ENCODE measurements around the gene BECN2.

Gene BECN2, protein sequence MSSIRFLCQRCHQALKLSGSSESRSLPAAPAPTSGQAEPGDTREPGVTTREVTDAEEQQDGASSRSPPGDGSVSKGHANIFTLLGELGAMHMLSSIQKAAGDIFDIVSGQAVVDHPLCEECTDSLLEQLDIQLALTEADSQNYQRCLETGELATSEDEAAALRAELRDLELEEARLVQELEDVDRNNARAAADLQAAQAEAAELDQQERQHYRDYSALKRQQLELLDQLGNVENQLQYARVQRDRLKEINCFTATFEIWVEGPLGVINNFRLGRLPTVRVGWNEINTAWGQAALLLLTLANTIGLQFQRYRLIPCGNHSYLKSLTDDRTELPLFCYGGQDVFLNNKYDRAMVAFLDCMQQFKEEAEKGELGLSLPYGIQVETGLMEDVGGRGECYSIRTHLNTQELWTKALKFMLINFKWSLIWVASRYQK

DNA sequence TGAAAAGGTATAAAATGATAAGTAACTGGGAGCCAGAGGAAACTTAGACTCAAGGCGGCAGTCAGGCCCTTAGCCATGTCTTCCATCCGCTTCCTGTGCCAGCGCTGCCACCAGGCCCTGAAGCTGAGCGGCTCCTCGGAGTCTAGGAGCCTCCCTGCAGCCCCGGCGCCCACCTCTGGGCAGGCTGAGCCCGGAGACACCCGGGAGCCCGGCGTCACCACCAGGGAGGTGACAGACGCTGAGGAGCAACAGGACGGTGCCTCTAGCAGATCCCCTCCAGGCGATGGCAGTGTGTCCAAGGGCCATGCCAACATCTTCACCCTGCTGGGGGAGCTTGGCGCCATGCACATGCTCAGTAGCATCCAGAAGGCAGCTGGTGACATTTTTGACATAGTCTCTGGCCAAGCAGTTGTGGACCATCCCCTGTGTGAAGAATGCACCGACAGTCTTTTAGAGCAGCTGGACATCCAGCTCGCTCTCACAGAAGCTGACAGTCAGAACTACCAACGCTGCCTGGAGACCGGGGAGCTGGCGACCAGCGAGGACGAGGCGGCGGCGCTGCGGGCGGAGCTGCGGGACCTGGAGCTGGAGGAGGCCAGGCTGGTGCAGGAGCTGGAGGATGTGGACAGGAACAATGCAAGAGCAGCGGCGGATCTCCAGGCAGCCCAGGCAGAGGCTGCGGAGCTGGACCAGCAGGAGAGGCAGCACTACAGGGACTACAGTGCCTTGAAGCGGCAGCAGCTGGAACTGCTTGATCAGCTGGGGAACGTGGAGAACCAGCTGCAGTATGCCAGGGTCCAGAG lies at the start of gene BECN2:
TSS of gene BECN2 (plus strand) at position 76 of the 803 bp plus-strand sequence. CDS start at position 76, 0 bp downstream.
- DNase-seq (ENCODE audit: low read depth), result no peak

DNA sequence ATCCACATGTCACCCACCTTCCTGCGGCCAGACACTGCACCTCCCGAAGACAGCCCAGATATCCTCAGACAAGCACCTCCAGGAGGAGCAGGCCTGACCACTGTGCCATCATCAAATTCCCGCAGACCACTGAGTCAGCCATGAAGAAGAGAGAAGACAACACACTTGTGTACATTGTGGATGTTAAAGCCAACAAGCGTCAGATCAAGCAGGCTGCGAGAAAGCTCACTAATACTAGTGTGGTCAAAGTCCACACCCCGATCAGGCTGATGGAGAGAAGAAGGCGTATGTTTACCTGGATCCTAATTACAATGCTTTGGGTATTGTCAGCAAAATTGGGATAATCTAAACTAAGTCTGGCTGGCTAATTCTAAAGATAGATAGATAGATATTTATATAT lies 41.4 kb upstream of the BECN2 start:
- no peak for DNase-seq (ENCODE audit: low read depth)

DNA sequence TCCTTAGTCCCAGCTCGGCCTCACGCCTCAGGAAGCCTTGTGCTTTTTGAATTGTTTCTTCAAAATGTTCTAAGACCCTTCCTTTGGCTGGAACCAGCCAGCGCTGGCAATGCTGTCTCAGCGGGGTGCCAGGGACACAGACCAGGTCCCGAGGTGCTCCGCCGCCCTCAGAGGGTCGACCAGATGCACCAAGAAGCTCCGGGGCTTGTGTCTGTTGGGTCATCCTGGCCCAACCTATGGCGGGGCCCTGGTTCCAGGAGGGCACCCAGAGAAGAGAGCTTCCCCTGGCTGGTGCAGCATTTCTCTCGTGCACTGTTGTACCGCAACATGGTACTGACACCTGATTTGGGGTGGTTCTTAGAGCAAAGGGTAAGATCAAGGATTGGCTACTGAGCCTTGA lies 40.1 kb upstream of the BECN2 start:
- no peak for DNase-seq (ENCODE audit: low read depth)

DNA sequence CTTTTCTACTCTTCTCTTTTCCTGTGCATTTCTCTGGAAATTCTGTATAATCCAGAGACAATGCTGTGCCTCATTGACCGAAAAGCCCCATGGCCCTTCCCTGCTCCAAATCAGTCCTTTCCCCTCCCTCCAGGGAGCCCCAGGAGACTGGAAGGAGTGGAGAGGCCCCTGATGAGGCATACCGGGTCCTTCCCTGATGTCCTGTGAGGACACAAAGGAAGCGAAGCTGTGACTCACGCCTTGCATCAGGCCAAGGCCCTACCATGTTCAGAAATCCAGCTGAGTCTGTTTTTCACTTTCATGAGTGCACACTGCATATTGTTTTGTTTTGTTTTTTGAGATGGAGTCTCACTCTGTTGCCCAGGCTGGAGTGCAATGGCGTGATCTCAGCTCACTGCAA lies 38.7 kb upstream of the BECN2 start:
- DNase-seq (ENCODE audit: low read depth), result peak; percentile 34

DNA sequence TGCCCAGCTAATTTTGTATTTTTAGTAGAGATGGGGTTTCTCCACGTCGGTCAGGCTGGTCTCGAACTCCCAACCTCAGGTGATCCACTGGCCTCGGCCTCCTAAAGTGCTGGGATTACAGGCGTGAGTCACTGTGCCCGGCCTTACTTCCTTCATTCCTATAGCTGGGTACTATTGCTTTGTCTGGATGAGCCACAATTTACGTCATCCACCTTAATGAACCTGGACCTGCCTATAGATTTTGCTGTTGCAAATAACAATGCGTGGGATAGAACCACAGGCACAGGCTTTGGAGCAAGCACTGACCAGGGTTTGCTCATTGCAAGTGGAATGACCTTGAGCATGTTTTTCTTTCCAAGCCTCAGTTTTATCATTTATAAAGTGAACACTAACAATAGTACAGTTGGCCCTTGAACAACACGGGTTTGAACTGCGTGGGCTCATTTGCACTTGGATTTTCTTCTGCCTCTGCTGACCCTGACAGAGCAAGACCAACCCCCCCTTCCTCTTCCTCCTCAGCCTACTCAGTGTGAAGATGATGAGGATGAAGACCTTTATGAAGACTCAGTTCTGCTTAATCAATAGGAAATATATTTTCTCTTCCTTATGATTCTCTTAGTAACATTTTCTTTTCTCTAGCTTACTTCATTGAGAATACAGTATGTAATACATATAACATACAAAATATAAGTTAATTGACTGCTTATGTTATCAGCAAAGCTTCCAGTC lies 33.3 kb upstream of the BECN2 start:
- DNase-seq (ENCODE audit: low read depth), result no peak

DNA sequence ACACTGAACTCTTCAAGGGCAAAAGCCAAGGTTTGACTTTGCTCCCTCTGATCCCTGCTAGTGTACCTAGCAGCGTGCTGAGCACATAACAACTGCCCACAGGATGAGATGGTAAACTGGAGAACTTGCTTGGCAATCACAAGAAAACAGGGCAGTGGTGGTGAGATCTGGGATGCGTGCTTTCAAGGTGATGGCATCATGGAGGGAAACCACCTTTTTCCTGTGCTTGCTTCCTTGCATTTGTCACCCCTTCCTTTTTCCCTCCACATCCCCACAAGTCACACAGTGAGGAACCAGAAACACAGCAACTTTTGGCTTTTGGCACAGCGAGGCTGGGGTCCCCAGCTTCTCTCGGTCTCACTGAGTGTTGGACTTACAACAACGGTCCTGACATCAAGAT lies 31.4 kb upstream of the BECN2 start:
- no peak for DNase-seq (ENCODE audit: low read depth)

DNA sequence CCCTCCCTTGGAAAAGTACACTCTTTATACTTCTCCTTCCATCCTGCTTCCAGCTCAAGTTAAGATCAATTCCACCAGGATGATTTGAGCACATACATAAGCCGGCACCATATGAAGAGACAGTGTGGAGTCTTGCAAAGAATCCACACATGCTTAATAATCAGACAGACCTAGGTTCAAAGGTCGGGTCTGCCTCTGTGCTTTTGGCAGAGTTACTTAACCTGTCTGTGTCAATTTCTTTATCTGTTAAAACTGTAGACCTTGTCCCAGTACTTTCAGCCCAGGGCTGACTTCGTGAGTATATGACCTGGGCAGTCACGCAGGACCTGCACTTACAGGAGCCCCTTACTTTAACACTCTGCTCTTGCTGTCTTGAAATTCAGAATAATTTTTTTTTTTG lies 30.2 kb upstream of the BECN2 start:
- DNase-seq (ENCODE audit: low read depth), result no peak

DNA sequence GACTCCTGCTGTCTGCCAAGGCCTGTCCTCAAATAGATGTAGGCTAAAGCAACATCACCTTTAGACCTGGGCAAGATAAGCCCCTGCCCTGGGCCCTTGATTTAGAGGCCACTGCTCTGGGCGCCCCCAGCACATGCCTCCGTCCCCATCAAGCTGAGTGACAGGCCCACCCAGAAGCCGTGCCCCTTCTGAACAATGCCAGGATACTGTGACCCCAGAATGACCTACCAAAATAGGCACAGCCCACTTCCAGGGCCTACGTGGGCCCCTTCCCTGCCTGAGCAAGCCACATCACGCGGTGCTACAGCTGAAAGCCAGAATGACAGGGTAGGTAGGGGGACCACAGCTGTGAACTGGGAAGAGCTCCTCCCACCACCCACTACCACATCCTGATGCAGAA lies 24.7 kb upstream of the BECN2 start:
- no peak for DNase-seq (ENCODE audit: low read depth)

DNA sequence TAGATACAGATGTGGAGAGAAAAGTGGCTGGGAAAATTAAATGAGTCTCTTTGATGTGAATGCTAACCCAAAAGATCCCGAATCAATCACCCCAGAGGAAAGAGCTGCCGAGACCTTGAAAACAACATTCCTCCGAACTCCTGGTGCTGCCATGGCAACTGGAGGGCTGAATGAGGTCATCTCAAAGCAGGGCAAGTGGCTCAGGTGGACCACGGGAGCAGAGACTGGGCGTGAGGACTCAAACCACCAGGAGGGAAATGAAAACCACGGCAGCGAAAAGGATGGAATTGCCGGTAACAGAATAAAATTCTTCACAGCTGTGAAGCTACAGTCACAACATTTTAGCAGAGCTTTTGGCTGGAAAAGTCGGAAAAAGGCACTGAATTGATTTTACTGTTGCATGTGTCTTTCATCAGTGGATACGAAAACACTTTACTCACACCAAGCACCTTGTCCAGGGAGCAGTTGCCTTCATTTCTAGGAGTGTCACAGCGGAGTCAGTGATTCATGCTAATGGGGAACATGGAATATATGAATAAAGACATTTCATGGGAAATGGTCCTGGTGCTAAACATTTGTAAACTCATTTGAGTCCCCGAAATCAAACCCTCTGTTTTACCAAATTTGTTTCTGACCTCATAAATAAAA lies 23.2 kb upstream of the BECN2 start:
- DNase-seq (ENCODE audit: low read depth), result peak; percentile 34

DNA sequence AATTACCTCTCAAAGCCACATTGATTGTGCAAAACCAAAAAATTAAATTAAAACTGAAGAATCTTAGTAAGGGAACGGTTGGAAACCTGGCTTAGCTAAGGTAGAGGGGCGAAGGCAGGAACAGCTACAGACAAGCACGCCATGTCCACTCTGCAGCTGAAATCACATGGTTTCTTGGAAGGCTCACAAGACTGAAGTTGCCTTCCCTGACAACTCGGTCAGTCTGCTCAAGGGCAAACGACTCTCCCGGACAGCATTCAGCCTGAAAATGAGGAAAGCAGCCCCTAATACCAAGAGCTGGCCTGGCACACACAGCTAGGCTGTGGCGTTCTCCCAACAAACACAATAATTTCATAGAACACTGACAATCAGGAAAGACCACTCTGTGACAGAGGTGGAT lies 22.7 kb upstream of the BECN2 start:
- no peak for DNase-seq (ENCODE audit: low read depth)

DNA sequence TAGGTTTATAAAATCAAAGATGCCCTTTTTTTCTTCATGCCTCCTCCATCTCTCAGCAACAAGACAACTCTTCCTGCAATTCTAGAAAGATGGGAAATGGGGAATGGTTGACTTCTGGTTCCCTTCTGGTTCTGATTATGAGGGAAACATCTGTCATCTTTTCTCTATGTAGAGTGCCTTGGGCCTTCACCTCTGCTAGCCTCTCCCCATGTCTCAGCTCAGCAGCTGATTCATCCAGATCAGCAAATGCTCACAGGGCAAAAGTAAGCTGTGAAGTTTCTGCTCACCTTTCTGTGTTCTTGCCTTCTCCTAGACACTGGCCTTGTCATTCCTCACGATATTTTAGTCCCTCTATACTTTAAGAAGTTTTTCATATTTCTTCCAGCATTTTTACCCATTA lies 17.8 kb upstream of the BECN2 start:
- no peak for DNase-seq (ENCODE audit: low read depth)

DNA sequence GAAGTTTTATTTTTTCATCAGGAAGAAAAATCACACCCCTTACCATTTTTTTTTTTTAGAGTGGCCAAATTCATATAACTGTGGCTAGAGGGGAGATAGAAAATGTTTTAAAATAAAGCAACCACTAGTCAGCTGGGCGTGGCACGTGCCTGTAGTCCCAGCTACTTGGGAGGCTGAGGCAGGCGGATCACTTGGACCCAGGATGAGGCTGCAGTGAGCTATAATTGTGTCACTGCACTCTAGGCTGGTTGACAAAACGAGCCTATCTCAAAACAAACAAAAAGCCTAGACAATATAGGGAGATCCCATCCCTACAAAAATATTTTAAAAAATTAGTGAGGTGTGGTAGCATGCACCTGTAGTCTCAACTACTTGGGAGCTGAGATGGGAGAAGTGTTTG lies 14.8 kb upstream of the BECN2 start:
- no peak for DNase-seq (ENCODE audit: low read depth)

DNA sequence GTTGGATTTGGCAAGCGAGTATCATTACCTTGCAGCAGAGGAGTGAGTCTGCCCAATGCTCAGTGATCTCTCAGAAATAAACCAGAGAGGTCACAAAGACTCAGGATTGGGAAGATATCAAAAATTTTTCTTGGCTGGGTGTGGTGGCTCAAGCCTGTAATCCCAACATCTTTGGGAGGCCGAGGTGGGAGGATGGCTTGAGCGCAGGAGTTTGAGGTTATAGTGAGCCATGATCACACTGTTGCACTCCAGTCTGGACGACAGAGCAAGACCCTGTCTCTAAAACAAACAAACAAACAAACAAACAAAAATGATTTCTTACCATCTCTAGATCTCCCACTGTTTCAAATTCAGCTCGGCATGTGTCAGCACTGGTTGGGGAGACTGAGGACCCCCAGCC lies 13.3 kb upstream of the BECN2 start:
- no peak for DNase-seq (ENCODE audit: low read depth)

DNA sequence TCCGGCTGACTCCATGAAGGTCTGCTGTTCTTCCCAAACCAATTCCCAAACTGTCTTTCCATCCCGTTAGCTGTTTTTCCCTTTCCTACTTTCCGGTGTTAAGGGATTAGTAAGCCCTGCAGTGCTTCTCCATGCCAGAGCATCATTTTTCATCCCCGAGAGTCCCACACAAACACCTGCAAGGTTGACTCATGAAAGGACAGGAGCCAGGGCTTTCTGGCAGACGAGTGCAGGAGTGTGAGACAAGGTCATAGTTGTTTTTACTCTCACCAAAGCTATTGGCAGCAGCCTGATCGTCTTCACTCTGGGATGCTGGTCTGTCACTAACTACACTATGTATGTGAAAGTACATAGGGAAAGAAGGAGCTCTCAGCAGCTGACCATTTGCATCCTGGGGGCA lies 10.2 kb upstream of the BECN2 start:
- DNase-seq (ENCODE audit: low read depth), result no peak

DNA sequence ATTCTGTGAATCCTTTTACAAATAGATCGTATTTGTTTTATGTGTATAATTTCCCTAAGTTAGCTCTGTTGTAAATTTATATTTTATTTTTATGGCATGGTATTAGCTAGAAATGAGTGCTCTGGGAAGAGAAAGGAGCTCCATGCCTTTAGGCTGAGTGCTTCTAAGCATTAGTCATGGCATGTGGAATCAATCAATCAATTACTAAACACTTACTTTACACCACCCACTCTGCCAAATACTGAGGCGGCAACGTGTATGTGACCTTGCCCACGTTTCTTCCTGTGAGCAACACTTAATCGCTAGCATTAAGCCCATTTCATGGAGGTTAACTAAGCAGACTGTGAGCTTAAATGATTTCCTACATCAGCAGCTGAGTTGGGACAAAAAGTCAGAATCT lies 7.2 kb upstream of the BECN2 start:
- DNase-seq (ENCODE audit: low read depth), result peak; percentile 69

DNA sequence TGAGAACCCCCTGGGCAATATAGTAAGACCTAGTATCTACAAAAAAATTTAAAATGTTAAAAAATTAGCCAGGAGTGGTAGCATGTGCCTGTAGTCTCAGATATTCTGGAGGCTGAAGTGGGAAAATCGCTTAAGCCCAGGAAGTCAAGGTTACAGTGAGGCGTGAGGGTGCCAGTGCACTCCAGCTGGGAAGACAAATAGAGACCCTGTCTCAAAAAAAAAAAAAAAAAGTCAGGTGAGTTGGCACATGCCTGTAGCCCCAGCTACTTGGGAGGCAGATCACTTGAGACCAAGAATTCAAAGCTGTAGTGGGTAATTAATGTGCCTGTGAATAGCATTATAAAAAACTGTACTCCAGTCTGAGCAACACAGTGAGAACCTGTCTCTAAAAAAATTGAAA lies 4.6 kb downstream of the BECN2 start:
- no peak for DNase-seq (ENCODE audit: low read depth)

DNA sequence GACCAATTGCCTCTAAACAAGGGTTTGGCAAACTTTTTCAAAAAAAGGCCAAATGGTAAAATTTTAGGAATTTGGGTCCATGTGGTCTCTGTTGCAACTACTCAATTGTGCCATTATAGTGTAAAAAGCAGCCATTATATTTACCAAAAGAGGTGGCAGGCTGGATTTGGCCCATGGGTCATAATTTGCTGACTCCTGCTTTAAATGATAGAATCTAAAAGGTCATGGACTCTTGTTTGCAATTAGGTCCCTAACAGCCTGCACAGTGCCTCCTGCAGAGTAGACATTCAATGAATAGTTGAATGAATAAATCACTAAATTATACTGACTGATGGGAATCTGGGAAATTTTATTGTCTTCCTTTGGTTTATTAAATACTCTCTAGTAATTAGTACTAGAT lies 6.2 kb downstream of the BECN2 start:
- no peak for DNase-seq (ENCODE audit: low read depth)

DNA sequence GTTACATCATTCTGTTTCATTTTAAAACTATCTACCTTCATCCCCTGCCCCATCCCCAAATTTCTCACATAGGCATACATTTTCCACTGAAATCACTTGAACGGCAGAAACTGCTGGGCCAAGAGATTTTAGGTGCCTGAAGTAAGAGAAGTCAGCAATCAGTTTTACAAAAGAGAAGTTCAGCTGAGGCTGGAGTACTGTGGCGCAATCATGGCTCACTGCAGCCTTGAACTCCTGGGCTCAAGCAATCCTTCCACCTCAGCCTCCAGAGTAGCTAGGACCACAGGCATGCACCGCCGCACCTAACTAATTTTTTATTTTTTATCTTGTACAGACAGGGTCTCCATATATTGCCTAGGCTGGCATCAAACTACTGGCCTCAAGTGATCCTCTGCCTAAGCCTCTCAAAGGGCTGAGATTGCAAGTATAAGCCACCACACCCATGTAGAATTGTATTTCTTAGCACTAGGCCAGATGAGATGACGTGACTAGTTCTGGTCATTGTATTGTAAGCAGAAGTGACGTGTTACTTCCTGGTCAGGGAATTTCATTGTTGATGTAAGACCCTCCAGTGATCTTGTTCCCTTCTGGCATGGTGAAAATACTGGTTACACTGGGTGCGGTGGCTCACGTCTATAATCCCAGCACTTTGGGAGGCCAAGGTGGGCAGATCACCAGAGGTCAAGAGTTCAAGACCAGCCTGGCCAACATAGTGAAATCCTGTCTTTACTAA lies 7.1 kb downstream of the BECN2 start:
- DNase-seq (ENCODE audit: low read depth), result no peak

DNA sequence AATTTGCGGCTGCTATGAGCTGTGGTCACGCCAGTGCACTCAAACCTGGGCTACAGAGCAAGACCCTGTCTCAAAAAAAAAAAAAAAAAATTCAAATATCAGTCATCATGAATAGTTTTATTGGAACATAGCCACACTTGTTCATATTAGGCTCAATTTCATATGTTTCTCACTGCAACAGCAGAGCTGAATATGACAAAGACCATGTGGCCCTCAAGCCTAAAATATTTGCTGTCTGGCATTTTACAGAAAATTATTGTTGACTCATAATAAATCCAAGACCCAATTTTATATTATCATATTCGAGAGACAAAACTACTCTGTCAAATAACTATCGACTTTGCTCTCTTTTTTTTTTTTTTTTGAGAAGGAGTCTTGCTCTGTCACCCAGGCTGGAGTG lies 11.0 kb downstream of the BECN2 start:
- no peak for DNase-seq (ENCODE audit: low read depth)

DNA sequence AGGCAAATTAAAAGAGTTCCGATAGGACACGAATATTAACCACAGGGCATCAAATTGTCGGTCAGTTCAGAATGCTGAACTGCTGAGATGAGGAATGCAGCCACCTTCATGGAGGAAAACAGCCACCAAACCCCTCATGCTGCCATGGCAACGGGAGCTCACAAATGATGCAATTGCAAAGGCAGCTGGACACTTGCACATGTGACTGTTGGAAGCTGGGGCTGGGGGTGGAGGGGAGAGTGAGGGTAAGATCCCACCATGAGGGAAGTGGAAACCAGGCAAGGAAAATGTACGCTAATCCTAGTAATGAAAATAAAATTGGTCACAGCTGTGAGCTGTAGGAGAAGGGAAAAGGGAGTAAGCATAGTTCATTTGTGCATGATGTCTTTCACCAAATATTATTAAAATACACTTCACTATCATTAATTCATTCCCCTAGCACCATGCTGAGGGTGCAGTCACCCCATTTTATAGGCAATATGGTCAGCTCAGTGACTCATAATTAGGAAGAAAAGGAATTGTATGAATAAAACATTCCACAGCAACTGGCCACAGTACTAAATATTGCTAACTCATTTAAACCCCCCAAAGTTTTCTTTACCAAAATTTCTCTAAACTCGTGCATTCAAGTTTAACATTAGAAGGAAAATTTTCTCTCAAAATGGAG lies 15.3 kb downstream of the BECN2 start:
- DNase-seq (ENCODE audit: low read depth), result no peak

DNA sequence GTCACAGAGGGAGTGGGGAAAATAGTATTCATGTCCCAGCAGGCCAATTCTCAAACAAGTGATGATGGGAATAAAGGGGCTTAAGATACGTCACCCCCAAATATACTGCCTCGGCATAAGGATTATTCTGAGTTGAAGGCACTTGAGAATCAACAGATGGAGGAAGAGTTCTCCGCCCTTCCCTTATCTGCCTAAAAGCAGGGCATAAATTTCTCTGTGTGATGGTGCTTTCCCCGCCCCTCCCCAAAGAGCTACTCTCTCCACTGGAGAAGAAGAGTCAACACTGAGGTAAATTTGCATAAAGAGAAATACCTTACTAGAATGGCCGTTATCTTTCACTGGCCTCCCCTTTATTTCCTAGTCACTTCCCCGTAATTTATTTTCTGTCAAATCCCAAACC lies 18.7 kb downstream of the BECN2 start:
- no peak for DNase-seq (ENCODE audit: low read depth)

Measured in GM04504 (cell line).